HCT116 (cell line): ENCODE results near the gene ANO10. TPM values are rescaled to one million over a fixed set of nuclear protein-coding genes. Genes with fewer than 3 reads are reported as not detected.

Experiments
- ATAC-seq: fragments of 200-7000 bp; cut with Tn5 transposase; 2 replicates; pipeline ENCODE4 v1.9.1; 2020; ENCODE audit warnings: mild to moderate bottlenecking, moderate library complexity
- BruUV-seq: library from RNA; stranded (reverse); fragments of 400-500 nt; replicated peaks from 2 replicates; lab custom pipeline; 2021; lab: Mats Ljungman, UMichigan
- CTCF ChIA-PET: fragments of 300-600 bp; sonication (Branson Sonifier 250); formaldehyde crosslinking; loops from one replicate; lab custom pipeline; 2021; ENCODE audit warnings: antibody characterized with exemption; lab: Charles Lee
- POLR2A ChIA-PET: fragments of 300-600, 350-600 bp; sonication (Branson Sonifier 250); formaldehyde crosslinking; loops from one replicate; lab custom pipeline; 2021; ENCODE audit warnings: antibody characterized with exemption; lab: Charles Lee
- RAD21 ChIA-PET, 2 experiments: fragments of 300-600 bp; sonication (Branson Sonifier 250); formaldehyde crosslinking; loops; one replicate each; lab custom pipeline; 2023; ENCODE audit warnings: low total read pairs in 2 of 2; ENCODE audit not compliant: uncharacterized antibody in 2 of 2, unreplicated experiment in 2 of 2, low non-redundant PET in 1 of 2; lab: Charles Lee
- DNase-seq: peaks from one replicate; pipeline ENCODE4 v3.0.0-alpha.2; 2010; ENCODE audit warnings: low read depth, low spot score
- H2AFZ ChIP-seq: fragments of 200-600 bp; shearing (Covaris generic), sonication (generic); 2 replicates; pipeline ENCODE4 v1.6.1; 2017; ENCODE audit warnings: low read depth, mixed run types, mixed read lengths, antibody characterized with exemption, low read length; ENCODE audit not compliant: poor library complexity, severe bottlenecking
- H3K27ac ChIP-seq: 2 replicates; pipeline ENCODE4 v1.5.1; 2012; ENCODE audit warnings: low read depth, low read length
- H3K27me3 ChIP-seq: fragments of 200-600 bp; sonication (generic); 2 replicates; pipeline ENCODE4 v1.6.1; 2016; ENCODE audit warnings: mixed run types, low read length, mixed read lengths; ENCODE audit not compliant: insufficient read depth
- H3K36me3 ChIP-seq, 2 experiments: fragments of 200-500 bp in 1 of 2; fragments of 200-600 bp in 1 of 2; sonication (Bioruptor generic) in 1 of 2; sonication (generic) in 1 of 2; 2 replicates each; pipeline versions ENCODE4 v1.5.1 to v1.6.1; 2014 to 2016; ENCODE audit warnings: low read length in 2 of 2, inconsistent platforms in 1 of 2, mixed read lengths in 1 of 2, mixed run types in 1 of 2; ENCODE audit not compliant: insufficient read depth in 2 of 2, control insufficient read depth in 1 of 2
- H3K4me1 ChIP-seq, 2 experiments: fragments of 200-600 bp in 1 of 2; sonication (generic) in 1 of 2; 2 replicates each; pipeline versions ENCODE4 v1.5.1 to v1.6.1; 2012 to 2017; ENCODE audit warnings: low read length in 2 of 2, inconsistent platforms in 1 of 2, mild to moderate bottlenecking in 1 of 2, mixed read lengths in 1 of 2, mixed run types in 1 of 2, moderate library complexity in 1 of 2; ENCODE audit not compliant: insufficient read depth in 2 of 2, control insufficient read depth in 1 of 2
- H3K4me2 ChIP-seq: fragments of 200-600 bp; sonication (generic); 2 replicates; pipeline ENCODE4 v1.6.1; 2017; ENCODE audit warnings: mixed run types, low read length, mixed read lengths
- H3K4me3 ChIP-seq, 2 experiments: fragments of 200-600 bp in 1 of 2; sonication (generic) in 1 of 2; replicated peaks in 1 of 2; 2 replicates each; pipeline ENCODE4 v1.5.1; 2011 to 2016; ENCODE audit warnings: low read length in 2 of 2, control low read depth in 1 of 2, low read depth in 1 of 2, mild to moderate bottlenecking in 1 of 2, mixed read lengths in 1 of 2, mixed run types in 1 of 2
- H3K79me2 ChIP-seq: fragments of 200-600 bp; sonication (generic); 2 replicates; pipeline ENCODE4 v1.6.1; 2017; ENCODE audit warnings: mild to moderate bottlenecking, mixed run types, low read length, moderate library complexity, mixed read lengths; ENCODE audit not compliant: insufficient read depth
- H3K9ac ChIP-seq: fragments of 200-600 bp; sonication (generic); 2 replicates; pipeline ENCODE4 v1.6.1; 2016; ENCODE audit warnings: low read length, mixed read lengths
- H3K9me2 ChIP-seq: fragments of 200-600 bp; sonication (generic), shearing (Covaris generic); 2 replicates; pipeline ENCODE4 v1.6.1; 2017; ENCODE audit warnings: mixed run types, mild to moderate bottlenecking, moderate library complexity; ENCODE audit not compliant: insufficient read depth
- H3K9me3 ChIP-seq, 2 experiments: fragments of 200-500 bp in 1 of 2; fragments of 200-600 bp in 1 of 2; sonication (Bioruptor generic) in 1 of 2; sonication (generic) in 1 of 2; 2 replicates each; pipeline ENCODE4 v1.6.1; 2014 to 2017; ENCODE audit warnings: low read length in 2 of 2, mixed read lengths in 2 of 2, inconsistent platforms in 1 of 2, low read depth in 1 of 2, mild to moderate bottlenecking in 1 of 2, mixed run types in 1 of 2, moderate library complexity in 1 of 2; ENCODE audit not compliant: control insufficient read depth in 1 of 2, insufficient read depth in 1 of 2
- H4K20me1 ChIP-seq: fragments of 200-600 bp; sonication (generic), shearing (Covaris generic); 2 replicates; pipeline ENCODE4 v1.6.1; 2017; ENCODE audit warnings: mixed run types, mild to moderate bottlenecking, moderate library complexity; ENCODE audit not compliant: insufficient read depth
- CEBPB ChIP-seq: IDR thresholded peaks from 2 replicates; pipeline ENCODE4 v1.6.1; 2012; ENCODE audit warnings: low read depth
- EGR1 ChIP-seq: IDR thresholded peaks from 2 replicates; pipeline ENCODE4 v1.6.1; 2012; ENCODE audit warnings: low read depth
- ELF1 ChIP-seq: IDR thresholded peaks from 2 replicates; pipeline ENCODE4 v1.6.1; 2012; ENCODE audit warnings: low read depth, borderline replicate concordance
- RAD21 ChIP-seq: IDR thresholded peaks from 2 replicates; pipeline ENCODE4 v1.6.1; 2012; ENCODE audit warnings: low read depth, mild to moderate bottlenecking
- ZNF274 ChIP-seq: fragments of 200-500 bp; sonication (Bioruptor generic); IDR thresholded peaks from 2 replicates; pipeline ENCODE4 v1.6.1; 2014; ENCODE audit warnings: mild to moderate bottlenecking, low read depth, low read length, inconsistent platforms
- intact Hi-C: fragments of 100-400 bp; cut with micrococcal nuclease; formaldehyde crosslinking; loops from 2 replicates; pipeline ENCODE4 v1.10.0; 2022
- total RNA-seq: library from RNA; stranded (reverse); gene quantifications from one replicate; pipeline ENCODE4 v1.2.1, GENCODE V29; 2021; ENCODE audit not compliant: unreplicated experiment
- TF ChIP-seq, protein P1 (sequence below): IDR thresholded peaks from 2 replicates; pipeline ENCODE4 v1.6.1; 2012
- TF ChIP-seq, protein P2 (sequence below): IDR thresholded peaks from 2 replicates; pipeline ENCODE4 v1.6.1; 2011; ENCODE audit warnings: mild to moderate bottlenecking, low read length, moderate library complexity; ENCODE audit not compliant: insufficient replicate concordance; ENCODE audit errors: extremely low read depth

Gene ANO10
- total RNA-seq, 1 experiment from 2014 or later = 13.3 TPM

DNA sequence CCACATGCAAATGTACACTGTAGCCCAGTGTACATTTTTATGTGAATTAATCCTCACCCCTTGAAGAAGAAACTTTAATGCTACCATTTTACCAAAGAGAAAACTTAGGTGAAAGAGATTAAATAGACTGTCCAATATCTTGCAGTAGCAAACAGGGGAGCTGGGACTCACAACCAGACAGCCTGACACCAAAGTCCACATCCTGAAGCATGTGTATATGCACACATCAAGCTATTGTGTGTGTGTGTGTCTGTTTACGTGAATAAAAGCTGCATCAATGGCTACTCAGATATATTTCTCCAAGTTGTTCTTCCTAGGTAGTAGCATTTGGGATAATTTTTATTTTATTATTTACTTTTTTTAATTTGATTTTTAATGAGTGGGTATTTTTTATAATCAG, 6.7 kb downstream of the ANO10 start:
- DNase-seq (no peak), ATAC-seq (no peak)
- no peak overlapping the region for H3K27ac ChIP-seq
- H3K4me3 ChIP-seq = no peak overlapping the region
- H3K27me3 ChIP-seq = no peaks in the 10 kb centered on the region
- H3K9me2 ChIP-seq = no peaks in the 10 kb centered on the region
- H3K9ac ChIP-seq = no peak overlapping the region
- no peaks in the 10 kb centered on the region for H3K36me3 ChIP-seq
- POLR2A ChIA-PET = no interaction called here
- CTCF ChIA-PET = no interaction called here
- intact Hi-C loops = no loop called here
- TF ChIP-seq, protein P1, sequence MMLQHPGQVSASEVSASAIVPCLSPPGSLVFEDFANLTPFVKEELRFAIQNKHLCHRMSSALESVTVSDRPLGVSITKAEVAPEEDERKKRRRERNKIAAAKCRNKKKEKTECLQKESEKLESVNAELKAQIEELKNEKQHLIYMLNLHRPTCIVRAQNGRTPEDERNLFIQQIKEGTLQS = no peak
- TF ChIP-seq ELF1 = no peak
- TF ChIP-seq, all 23 proteins: peak for 0
- H3K79me2 ChIP-seq = 0 out of 2 replicates have a peak, but pooled peaks cover 3% of the 10 kb centered on the region
- H2AFZ ChIP-seq = no peak overlapping the region
- no peak overlapping the region for H3K4me2 ChIP-seq
- RAD21 ChIA-PET = no interaction called here
- no peaks in the 10 kb centered on the region for H4K20me1 ChIP-seq
- BruUV-seq = no TSS peak
- H3K9me3 ChIP-seq = no peaks in the 10 kb centered on the region
- H3K4me1 ChIP-seq = no peaks in the 10 kb centered on the region

GRCh38 chr3:43613976-43614375, 7.8 kb downstream of the ANO10 start:
- no peak overlapping the region for H2AFZ ChIP-seq
- no peak overlapping the region for H3K4me2 ChIP-seq
- ChIA-PET POLR2A (no interaction called here), CTCF (no interaction called here), RAD21 (no interaction called here)
- TF ChIP-seq CEBPB = no peak
- TF ChIP-seq, protein P2, sequence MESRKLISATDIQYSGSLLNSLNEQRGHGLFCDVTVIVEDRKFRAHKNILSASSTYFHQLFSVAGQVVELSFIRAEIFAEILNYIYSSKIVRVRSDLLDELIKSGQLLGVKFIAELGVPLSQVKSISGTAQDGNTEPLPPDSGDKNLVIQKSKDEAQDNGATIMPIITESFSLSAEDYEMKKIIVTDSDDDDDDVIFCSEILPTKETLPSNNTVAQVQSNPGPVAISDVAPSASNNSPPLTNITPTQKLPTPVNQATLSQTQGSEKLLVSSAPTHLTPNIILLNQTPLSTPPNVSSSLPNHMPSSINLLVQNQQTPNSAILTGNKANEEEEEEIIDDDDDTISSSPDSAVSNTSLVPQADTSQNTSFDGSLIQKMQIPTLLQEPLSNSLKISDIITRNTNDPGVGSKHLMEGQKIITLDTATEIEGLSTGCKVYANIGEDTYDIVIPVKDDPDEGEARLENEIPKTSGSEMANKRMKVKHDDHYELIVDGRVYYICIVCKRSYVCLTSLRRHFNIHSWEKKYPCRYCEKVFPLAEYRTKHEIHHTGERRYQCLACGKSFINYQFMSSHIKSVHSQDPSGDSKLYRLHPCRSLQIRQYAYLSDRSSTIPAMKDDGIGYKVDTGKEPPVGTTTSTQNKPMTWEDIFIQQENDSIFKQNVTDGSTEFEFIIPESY = no peak
- no peak for TF ChIP-seq EGR1
- no peak for TF ChIP-seq RAD21
- no peak for TF ChIP-seq ZNF274
- H3K4me1 ChIP-seq = no peaks in the 10 kb centered on the region
- H3K36me3 ChIP-seq = no peaks in the 10 kb centered on the region
- no peak for DNase-seq
- BruUV-seq = no TSS peak
- H3K9me2 ChIP-seq = no peaks in the 10 kb centered on the region
- H3K9ac ChIP-seq = no peak overlapping the region
- H3K9me3 ChIP-seq = no peaks in the 10 kb centered on the region
- no peak overlapping the region for H3K4me3 ChIP-seq
- no peaks in the 10 kb centered on the region for H4K20me1 ChIP-seq
- H3K27ac ChIP-seq = no peak overlapping the region
- no peak for ATAC-seq
- no peaks in the 10 kb centered on the region for H3K27me3 ChIP-seq
- intact Hi-C loops = no loop called here
- H3K79me2 ChIP-seq = 0 out of 2 replicates have a peak, but pooled peaks cover 3% of the 10 kb centered on the region
